NCI-H2107 treated with DMSO at 0.1 percent for 48 hours (cell line): ENCODE results near the gene TAF5L.
"Not testable (repeated sequence)": the region's sequence is repeated elsewhere in the genome, so short reads cannot be mapped to it uniquely, and the experiment has no call there.

ENCODE experiments used
- DNase-seq: peaks from one replicate; lab custom pipeline; 2025; ENCODE audit not compliant: unreplicated experiment; lab: John Stamatoyannopoulos, UW

TAF5L gene

GRCh38 chr1:229572286-229572685, 53.6 kb downstream of the TAF5L start:
- DNase-seq, result peak; percentile 79

DNA sequence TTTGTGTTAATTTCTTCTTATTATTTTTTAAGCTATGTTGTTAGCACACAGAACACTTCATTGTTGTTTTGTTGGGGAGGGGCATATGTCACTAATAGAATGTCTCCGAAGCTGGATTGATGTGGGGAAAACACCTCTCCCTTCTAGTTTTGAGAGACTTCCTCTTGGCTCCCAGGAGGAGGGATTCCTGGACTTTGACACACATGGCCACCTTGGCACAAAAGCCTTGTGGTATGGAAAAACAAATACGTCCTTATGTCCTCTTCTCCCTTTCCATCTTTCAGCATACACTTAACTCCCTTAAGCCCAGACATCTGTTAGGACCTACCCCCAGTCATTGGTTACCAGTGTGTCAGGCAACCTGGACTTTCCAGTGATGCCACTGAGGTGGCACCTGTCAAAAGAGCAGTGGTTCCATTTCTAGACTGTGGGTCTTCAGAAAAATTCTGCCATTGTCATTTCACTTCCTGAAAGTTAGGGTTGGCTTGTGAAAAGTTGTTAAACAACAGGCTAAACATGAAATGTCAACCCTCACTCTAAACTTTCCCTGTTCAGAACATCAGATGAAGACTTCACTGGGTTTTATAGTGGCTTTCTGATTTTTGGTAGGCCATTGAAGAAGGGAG, 54.9 kb downstream of the TAF5L start:
- DNase-seq, result no peak

GRCh38 chr1:229570305-229570704, 55.6 kb downstream of the TAF5L start:
- no peak for DNase-seq

GRCh38 chr1:229567109-229567868, 58.6 kb downstream of the TAF5L start:
- DNase-seq, result no peak

DNA sequence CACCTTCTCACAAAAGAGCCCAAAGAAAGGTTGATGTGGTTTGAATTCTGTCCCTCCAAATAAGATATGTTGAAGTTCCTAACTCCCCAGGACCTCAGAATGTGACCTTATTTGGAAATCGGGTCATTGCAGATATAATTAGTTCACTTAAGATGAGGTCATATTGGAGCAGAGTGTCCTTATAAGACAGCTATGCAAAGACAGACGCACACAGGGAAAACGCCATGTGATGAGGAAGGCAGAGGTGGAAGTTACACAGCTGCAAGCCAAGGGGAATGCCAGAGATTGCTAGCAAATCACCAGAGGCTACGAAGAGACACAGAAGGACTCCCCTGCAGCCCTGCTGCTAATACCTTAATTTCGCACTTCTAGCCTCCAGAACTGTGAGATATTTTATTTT, 62.2 kb downstream of the TAF5L start:
- no peak for DNase-seq

- peak; percentile 80 for DNase-seq
Observed at GRCh38 chr1:229563241-229563640, 62.7 kb downstream of the TAF5L start.

GRCh38 chr1:229562686-229563085, 63.2 kb downstream of the TAF5L start:
- DNase-seq, result no peak

- DNase-seq, result no peak
Observed at GRCh38 chr1:229561141-229561540, 64.8 kb downstream of the TAF5L start.

DNA sequence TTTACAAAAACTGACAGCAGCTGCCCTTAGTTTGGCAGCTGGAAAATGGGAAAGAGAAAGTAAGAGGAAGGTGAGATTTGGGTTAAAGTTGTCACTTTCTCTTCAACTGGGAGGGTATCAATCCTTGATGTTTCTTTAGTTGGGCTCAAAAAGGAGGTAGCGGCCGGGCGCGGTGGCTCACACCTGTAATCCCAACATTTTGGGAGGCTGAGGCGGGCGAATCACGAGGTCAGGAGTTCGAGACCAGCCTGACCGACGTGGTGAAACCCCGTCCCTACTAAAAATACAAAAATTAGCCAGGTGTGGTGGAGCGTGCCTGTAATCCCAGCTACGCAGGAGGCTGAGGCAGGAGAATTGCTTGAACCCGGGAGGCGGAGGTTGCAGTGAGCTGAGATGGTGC, 65.8 kb downstream of the TAF5L start:
- not testable (repeated sequence) for DNase-seq

GRCh38 chr1:229559336-229559801, 66.6 kb downstream of the TAF5L start:
- not testable (repeated sequence) for DNase-seq

DNA sequence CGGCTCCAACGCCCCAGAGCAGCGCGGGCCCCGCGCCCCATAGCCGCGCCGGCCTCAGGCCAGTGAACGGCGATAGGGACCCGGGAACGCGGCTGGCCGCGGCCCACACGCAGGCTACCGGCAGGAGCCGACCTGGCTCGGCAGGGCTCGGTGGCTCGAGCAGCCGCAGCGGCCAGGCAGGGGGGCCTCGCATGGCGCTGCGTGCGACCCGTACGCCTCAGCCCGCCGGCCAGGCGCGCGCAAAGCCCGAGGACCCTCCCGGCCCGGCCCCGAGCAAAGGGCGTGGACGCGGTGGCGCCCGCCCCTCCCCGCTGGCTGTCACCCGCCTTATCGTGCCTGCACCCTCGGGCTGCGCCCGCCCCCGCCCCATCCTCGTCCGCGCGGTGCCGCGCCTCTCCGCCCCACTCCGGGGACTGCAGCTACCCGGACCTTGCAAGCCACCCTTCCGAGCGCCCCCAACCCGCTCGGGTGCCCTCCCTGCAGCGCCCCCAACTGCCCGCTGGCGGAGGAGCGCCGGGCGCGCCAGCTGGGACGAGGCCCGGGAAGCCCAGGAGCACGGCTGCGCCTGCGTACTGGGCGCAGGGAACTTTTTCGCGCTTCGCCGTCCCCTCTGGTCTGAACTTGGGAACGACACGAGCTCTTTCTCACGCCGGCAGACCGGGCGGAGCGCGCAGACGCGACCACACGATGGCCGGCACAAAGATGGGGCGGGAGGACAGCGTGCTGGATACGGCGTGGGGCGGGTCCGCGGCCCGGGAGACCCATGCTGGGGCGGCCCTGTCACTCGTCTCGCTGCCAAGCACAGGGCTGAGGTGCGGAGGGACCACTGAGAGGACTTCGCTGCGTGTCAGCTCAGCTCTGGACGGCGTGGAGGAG, 67.2 kb downstream of the TAF5L start, which contains the start of gene ABCB10:
Gene ABCB10, minus strand, starts transcription at position 248 of the 876 bp plus-strand sequence. Its CDS starts 55 bp downstream, at position 193.
- DNase-seq, result peak; percentile 97

DNA sequence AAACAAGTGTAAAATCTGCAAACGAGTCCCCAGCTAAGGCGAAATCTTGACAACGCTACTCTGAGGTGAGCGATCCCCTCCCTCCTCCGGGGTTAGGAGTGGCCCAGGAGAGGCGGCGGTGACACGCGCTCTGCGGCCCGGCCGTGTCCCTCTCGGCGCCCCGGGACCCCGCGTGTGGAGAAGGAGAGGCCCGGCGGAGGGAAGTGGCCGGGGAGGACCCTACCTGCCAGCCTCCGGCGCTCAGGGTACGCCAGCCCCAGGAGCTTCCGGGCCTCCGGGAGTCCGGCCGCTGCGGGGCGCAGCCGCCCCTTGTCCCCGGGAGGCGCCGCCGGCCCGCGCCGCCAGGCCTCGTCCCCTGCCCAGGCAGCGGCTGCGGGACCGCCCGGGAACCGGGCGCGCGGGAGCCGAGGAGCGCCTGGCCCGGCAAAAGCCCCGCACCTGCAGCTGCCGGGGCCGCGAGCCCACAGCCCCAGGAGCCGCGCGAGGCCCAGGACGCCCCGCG, 68.0 kb downstream of the TAF5L start:
- no peak for DNase-seq

DNA sequence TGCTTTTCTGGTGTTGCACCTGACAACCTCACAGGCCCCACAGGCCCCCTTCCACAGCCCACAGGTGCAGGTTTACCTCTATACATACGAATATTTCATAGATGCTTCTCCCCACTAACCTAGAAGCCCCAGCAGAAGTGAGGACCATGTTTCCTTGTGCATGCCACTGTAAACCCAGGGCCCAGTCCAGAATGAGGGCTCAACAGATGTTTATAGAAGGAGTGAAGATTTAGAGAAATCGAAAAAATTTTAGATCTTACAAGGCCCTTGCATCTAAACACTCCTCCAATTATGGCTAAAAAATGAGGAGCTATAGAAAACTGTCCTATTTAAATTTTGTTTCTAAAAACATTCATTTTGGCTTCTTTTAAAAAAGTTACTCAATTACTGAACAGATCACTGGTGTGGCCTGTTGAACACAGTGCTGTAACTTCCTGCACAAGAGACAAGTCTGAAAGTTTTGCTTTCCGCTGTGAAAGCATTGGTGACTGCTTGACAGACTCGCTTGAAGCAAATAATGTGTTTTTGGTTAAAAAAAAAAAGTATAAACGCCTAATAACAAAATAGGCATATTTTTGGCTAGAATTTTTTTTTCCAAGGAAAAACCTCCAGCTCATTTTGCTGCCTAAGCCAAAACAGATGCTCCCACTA, 68.6 kb downstream of the TAF5L start:
- DNase-seq, result no peak

- DNase-seq, result no peak
Observed at GRCh38 chr1:229554886-229555621, 70.9 kb downstream of the TAF5L start.

DNA sequence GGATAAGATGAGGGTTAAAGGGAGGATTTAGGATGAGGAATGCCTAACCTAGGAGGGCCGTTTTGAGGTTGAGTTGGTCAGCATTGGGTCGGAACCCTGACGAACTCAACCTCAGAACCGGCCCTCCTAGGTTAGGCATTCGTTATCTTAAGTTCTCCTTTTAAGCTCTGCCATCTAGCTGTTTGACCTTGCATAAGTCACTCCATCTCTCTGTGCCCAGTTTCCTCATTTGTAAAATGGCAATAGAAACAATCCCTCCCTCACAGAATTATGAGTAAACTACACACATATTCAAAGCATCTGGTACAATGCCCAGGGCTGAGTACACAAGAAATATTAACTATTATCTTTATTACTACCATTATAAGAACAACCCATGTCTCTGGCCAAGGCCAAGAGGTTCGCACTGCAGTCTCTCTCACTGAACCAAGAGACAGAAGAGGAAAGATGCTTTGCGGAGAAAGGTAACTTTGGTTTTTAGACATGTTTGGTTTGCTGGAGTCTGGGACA, 72.2 kb downstream of the TAF5L start:
- no peak for DNase-seq

DNA sequence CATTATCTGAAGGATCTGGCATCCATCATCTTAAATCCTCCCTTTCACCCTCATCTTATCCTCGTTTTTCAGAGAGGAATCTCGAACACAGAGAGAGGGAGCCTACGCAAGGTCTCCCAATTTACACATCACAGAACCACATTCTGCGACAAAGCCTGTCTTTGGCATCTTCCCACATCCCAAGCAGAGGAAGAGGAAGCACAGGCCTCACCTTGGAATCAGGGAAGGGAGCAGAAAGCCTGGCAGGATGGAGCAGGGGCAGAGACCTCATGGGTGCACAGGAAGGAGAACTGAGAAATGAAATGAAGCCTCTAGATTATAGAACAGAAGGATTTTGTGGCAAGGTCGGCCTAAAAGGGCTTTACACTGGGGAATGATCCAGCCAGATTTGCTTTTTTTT, 73.2 kb downstream of the TAF5L start:
- no peak for DNase-seq

DNA sequence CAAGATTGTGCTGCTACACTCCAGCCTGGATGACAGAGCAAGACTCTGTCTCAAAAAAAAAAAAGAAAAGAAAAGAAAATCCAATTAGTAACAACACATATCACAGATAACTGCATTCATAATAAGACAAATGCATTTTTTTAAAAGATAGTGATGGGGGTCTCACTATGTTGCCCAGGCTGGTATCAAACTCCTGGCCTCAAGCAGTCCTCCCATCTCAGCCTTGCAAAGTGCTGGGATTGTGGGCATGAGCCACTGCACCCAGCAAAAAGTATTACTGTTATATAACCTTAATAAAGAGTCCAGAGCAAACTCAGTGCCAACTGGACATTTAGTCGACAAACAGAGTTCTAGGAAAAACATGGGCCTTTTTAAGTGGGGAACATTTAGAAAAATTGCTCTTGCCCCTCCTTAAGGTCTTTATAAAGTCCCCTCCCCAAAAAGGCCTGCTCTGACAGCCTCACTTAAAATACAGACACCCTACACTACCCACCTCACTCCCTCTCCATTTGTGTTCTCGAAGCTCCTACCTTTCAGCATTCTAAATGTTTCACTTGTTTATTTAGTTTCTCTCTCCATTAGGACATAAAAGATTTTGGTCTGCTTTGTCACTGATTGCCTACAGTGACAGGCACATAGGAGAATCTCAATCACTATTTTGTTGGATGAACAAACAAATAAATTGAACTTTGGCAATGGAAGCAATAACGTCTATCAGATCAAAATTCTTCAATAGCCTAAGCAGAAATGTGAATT, 74.9 kb downstream of the TAF5L start:
- no peak for DNase-seq

GRCh38 chr1:229547542-229547941, 78.4 kb downstream of the TAF5L start:
- no peak for DNase-seq

DNA sequence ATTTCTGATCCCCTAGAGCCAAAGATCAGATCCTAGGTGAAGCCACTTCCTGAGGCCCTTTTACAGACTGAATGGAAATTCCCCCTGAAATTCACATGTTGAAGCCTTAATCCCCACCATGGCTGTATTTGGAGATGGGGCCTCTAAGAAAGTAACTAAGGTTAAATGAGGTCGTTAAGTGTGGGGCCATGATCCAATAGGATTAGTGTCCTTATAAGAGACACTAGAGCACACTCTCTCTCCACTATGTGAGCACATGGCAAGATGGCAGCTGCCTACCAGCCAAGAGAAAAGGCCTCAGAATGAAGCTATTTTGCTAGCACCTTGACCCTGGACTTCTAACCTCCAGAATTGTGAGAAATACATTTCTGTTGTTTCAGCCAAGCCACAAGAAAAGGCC, 81.3 kb downstream of the TAF5L start:
- DNase-seq, result no peak
